SK-N-SH treated with all-trans-retinoic acid at 6 μM for 48 hours (cell line): ENCODE results near the gene ATG10.
"Not testable (repeated sequence)": the region's sequence is repeated elsewhere in the genome, so short reads cannot be mapped to it uniquely, and the experiment has no call there.

ENCODE experiments used
- ATAC-seq: fragments of 200-7000 bp; cut with Tn5 transposase; 3 replicates; pipeline ENCODE4 v1.9.1; 2020; ENCODE audit warnings: mild to moderate bottlenecking, moderate library complexity
- ARNTL ChIP-seq: fragments of 450-650 bp; formaldehyde crosslinking; IDR thresholded peaks from 2 replicates; pipeline ENCODE4 v1.5.0; 2020; ENCODE audit warnings: low read depth, mild to moderate bottlenecking, moderate library complexity, borderline replicate concordance
- CSDC2 ChIP-seq: fragments of 250-450 bp; sonication (Bioruptor Pico); IDR thresholded peaks from 2 replicates; pipeline ENCODE4 v1.5.0; 2020; ENCODE audit warnings: mild to moderate bottlenecking, moderate library complexity
- CSRNP3 ChIP-seq: fragments of 250-450 bp; sonication (Bioruptor Pico); IDR thresholded peaks from 2 replicates; pipeline ENCODE4 v1.5.1; 2021; ENCODE audit warnings: mild to moderate bottlenecking, moderate library complexity
- ISL1 ChIP-seq: fragments of 250-450 bp; sonication (Bioruptor Pico); IDR thresholded peaks from 2 replicates; pipeline ENCODE4 v2.1.2; 2022; ENCODE audit warnings: mild to moderate bottlenecking, moderate library complexity
- OSR1 ChIP-seq: fragments of 250-450 bp; sonication (Bioruptor Pico); IDR thresholded peaks from 2 replicates; pipeline ENCODE4 v1.8.0; 2022; ENCODE audit warnings: moderate library complexity, mild to moderate bottlenecking, inconsistent platforms
- PATZ1 ChIP-seq: fragments of 250-450 bp; sonication (Bioruptor Pico); IDR thresholded peaks from 2 replicates; pipeline ENCODE4 v1.8.0; 2020; ENCODE audit warnings: mild to moderate bottlenecking, moderate library complexity, borderline replicate concordance
- PPARA ChIP-seq: fragments of 250-450 bp; sonication (Bioruptor Pico); IDR thresholded peaks from 2 replicates; pipeline ENCODE4 v1.5.0; 2020; ENCODE audit warnings: mild to moderate bottlenecking, borderline replicate concordance
- RARB ChIP-seq: fragments of 250-450 bp; sonication (Bioruptor Pico); IDR thresholded peaks from 2 replicates; pipeline ENCODE4 v1.8.0; 2021; ENCODE audit warnings: mild to moderate bottlenecking, moderate library complexity
- SNAI2 ChIP-seq: fragments of 250-450 bp; sonication (Bioruptor Pico); IDR thresholded peaks from 2 replicates; pipeline ENCODE4 v1.5.0; 2020; ENCODE audit warnings: mild to moderate bottlenecking, moderate library complexity
- TCF4 ChIP-seq: fragments of 250-450 bp; sonication (Bioruptor Pico); IDR thresholded peaks from 2 replicates; pipeline ENCODE4 v1.8.0; 2021; ENCODE audit warnings: mild to moderate bottlenecking, moderate library complexity, borderline replicate concordance
- ZFP3 ChIP-seq: fragments of 250-450 bp; sonication (Bioruptor Pico); IDR thresholded peaks from 2 replicates; pipeline ENCODE4 v1.5.0; 2020; ENCODE audit warnings: mild to moderate bottlenecking, moderate library complexity
- ZFP30 ChIP-seq: fragments of 450-650 bp; formaldehyde crosslinking; IDR thresholded peaks from 2 replicates; pipeline ENCODE4 v1.5.0; 2022; ENCODE audit warnings: mild to moderate bottlenecking, moderate library complexity
- ZNF565 ChIP-seq: fragments of 450-650 bp; formaldehyde crosslinking; conservative IDR thresholded peaks from 2 replicates; pipeline ENCODE4 v1.5.0; 2020; ENCODE audit warnings: low read depth, mild to moderate bottlenecking, moderate library complexity
- TF ChIP-seq, protein P1 (sequence below): fragments of 250-450 bp; sonication (Bioruptor Pico); IDR thresholded peaks from 2 replicates; pipeline ENCODE4 v1.8.0; 2021; ENCODE audit warnings: low read depth, mild to moderate bottlenecking, moderate library complexity, borderline replicate concordance
- TF ChIP-seq, protein P2 (sequence below): fragments of 250-450 bp; sonication (Bioruptor Pico); IDR thresholded peaks from 2 replicates; pipeline ENCODE4 v1.5.0; 2020; ENCODE audit warnings: mild to moderate bottlenecking, moderate library complexity

ATG10 gene

DNA sequence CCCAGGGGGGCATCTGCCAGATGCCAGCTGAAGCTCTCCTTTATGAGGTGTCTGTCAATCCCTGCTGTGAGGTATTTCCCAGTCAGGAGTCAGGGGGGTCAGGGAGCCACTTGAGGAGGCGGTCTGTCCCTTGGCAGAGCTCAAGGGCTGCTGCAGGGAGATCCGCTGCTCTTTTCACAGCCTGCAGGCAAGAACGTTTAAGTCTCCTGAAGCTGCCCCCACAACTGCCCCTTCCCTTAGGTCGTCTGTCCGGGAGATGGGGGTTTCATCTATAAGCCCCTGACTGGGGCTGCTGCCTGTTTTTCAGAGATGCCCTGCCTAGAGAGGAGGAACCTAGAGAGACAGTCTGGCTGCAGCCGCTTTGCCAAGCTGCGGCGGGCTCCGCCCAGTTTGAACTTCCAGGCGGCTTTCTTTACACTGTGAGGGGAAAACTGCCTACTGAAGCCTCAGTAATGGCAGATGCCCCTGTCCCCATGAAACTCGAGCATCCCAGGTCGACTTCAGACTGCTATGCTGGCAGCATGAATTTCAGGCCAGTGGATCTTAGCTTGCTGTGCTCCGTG lies 158.0 kb downstream of the ATG10 start (continued):
- TF ChIP-seq, protein P1, sequence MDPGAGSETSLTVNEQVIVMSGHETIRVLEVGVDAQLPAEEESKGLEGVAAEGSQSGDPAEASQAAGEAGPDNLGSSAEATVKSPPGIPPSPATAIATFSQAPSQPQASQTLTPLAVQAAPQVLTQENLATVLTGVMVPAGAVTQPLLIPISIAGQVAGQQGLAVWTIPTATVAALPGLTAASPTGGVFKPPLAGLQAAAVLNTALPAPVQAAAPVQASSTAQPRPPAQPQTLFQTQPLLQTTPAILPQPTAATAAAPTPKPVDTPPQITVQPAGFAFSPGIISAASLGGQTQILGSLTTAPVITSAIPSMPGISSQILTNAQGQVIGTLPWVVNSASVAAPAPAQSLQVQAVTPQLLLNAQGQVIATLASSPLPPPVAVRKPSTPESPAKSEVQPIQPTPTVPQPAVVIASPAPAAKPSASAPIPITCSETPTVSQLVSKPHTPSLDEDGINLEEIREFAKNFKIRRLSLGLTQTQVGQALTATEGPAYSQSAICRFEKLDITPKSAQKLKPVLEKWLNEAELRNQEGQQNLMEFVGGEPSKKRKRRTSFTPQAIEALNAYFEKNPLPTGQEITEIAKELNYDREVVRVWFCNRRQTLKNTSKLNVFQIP (CRISPR knock-in tag): no peak
- no peak for TF ChIP-seq ZNF565

GRCh38 chr5:82130602-82131001 lies 158.8 kb downstream of the ATG10 start:
- TF ChIP-seq, protein P1 (CRISPR knock-in tag): no peak
- TF ChIP-seq PPARA (CRISPR knock-in tag): no peak
- TF ChIP-seq ZNF565: no peak
- no peak for TF ChIP-seq PATZ1 (CRISPR knock-in tag)
- no peak for TF ChIP-seq ZFP3 (CRISPR knock-in tag)
- no peak for TF ChIP-seq CSRNP3 (CRISPR knock-in tag)
- no peak for TF ChIP-seq RARB (CRISPR knock-in tag)
- TF ChIP-seq ZFP30 (CRISPR knock-in tag): no peak
- no peak for TF ChIP-seq OSR1 (CRISPR knock-in tag)
- no peak for TF ChIP-seq TCF4 (CRISPR knock-in tag)
- no peak for TF ChIP-seq CSDC2 (CRISPR knock-in tag)
- no peak for TF ChIP-seq SNAI2 (CRISPR knock-in tag)
- TF ChIP-seq, protein P2, sequence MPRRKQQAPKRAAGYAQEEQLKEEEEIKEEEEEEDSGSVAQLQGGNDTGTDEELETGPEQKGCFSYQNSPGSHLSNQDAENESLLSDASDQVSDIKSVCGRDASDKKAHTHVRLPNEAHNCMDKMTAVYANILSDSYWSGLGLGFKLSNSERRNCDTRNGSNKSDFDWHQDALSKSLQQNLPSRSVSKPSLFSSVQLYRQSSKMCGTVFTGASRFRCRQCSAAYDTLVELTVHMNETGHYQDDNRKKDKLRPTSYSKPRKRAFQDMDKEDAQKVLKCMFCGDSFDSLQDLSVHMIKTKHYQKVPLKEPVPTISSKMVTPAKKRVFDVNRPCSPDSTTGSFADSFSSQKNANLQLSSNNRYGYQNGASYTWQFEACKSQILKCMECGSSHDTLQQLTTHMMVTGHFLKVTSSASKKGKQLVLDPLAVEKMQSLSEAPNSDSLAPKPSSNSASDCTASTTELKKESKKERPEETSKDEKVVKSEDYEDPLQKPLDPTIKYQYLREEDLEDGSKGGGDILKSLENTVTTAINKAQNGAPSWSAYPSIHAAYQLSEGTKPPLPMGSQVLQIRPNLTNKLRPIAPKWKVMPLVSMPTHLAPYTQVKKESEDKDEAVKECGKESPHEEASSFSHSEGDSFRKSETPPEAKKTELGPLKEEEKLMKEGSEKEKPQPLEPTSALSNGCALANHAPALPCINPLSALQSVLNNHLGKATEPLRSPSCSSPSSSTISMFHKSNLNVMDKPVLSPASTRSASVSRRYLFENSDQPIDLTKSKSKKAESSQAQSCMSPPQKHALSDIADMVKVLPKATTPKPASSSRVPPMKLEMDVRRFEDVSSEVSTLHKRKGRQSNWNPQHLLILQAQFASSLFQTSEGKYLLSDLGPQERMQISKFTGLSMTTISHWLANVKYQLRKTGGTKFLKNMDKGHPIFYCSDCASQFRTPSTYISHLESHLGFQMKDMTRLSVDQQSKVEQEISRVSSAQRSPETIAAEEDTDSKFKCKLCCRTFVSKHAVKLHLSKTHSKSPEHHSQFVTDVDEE: no peak
- TF ChIP-seq ARNTL: no peak
- TF ChIP-seq ISL1 (CRISPR knock-in tag): no peak
- ATAC-seq: no peak

GRCh38 chr5:82137205-82137604 lies 165.4 kb downstream of the ATG10 start:
- ATAC-seq: no peak
- TF ChIP-seq ISL1 (CRISPR knock-in tag) (no peak), PATZ1 (CRISPR knock-in tag) (no peak)
- TF ChIP-seq, all 23 proteins: peak for 0

DNA sequence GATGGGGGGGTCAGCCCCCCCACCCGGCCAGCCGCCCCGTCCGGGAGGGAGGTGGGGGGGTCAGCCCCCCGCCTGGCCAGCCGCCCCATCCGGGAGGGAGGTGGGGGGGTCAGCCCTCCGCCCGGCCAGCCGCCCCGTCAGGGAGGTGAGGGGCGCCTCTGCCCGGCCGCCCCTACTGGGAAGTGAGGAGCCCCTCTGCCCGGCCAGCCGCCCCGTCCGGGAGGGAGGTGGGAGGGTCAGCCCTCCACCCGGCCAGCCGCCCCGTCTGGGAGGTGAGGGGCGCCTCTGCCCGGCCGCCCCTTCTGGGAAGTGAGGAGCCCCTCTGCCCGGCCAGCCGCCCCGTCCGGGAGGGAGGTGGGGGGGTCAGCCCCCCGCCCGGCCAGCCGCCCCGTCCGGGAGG lies 168.0 kb downstream of the ATG10 start:
- ATAC-seq: not testable (repeated sequence)
